IMR-90 (cell line): ENCODE measurements around the gene LRRC18. TPM values are rescaled to one million over a fixed set of nuclear protein-coding genes. Genes with fewer than 3 reads are reported as not detected.

ENCODE experiments used
- ATAC-seq: fragments of 200-7000 bp; cut with Tn5 transposase; 2 replicates; pipeline ENCODE4 v1.9.1; 2020; ENCODE audit warnings: low read depth, mild to moderate bottlenecking, moderate library complexity
- BruUV-seq: library from RNA; stranded (reverse); fragments of 400-500 nt; replicated peaks from 2 replicates; lab custom pipeline; 2021; lab: Mats Ljungman, UMichigan
- CTCF ChIA-PET: fragments of 300-600 bp; formaldehyde crosslinking; extraction: SDS; loops from one replicate; lab custom pipeline; 2021; ENCODE audit warnings: antibody characterized with exemption; lab: Yijun Ruan, JAX
- POLR2A ChIA-PET: fragments of 300-600 bp; sonication (Branson Sonifier 250); formaldehyde crosslinking; loops from one replicate; lab custom pipeline; 2022; ENCODE audit warnings: antibody characterized with exemption; ENCODE audit not compliant: unreplicated experiment; lab: Charles Lee
- DNase-seq: peaks from one replicate; pipeline ENCODE4 v3.0.0; 2013
- H2AFZ ChIP-seq: replicated peaks from 2 replicates; pipeline ENCODE3; 2013; ENCODE audit warnings: low read length, mild to moderate bottlenecking; ENCODE audit not compliant: poor library complexity
- H2AK5ac ChIP-seq: 2 replicates; pipeline ENCODE4 v1.6.1; 2013; ENCODE audit warnings: low read depth, low read length, inconsistent platforms
- H2AK9ac ChIP-seq: replicated peaks from 2 replicates; pipeline ENCODE3; 2013; ENCODE audit warnings: mild to moderate bottlenecking, low read depth, low read length, moderate library complexity; ENCODE audit not compliant: poor library complexity
- H2BK120ac ChIP-seq: 2 replicates; pipeline ENCODE4 v1.6.1; 2013; ENCODE audit warnings: low read depth, low read length, inconsistent platforms
- H2BK15ac ChIP-seq: 3 replicates; pipeline ENCODE4 v1.6.1; 2013; ENCODE audit warnings: low read depth, low read length, inconsistent platforms
- H2BK20ac ChIP-seq: 2 replicates; pipeline ENCODE4 v1.6.1; 2013; ENCODE audit warnings: low read depth, mild to moderate bottlenecking, inconsistent platforms, low read length, moderate library complexity
- H2BK5ac ChIP-seq: 2 replicates; pipeline ENCODE4 v1.6.1; 2013; ENCODE audit warnings: mild to moderate bottlenecking, low read depth, low read length, inconsistent platforms; ENCODE audit not compliant: poor library complexity, severe bottlenecking
- H3K14ac ChIP-seq: replicated peaks from 2 replicates; pipeline ENCODE4 v1.6.1; 2013; ENCODE audit warnings: low read depth, low read length, inconsistent platforms
- H3K18ac ChIP-seq: 2 replicates; pipeline ENCODE4 v1.6.1; 2013; ENCODE audit warnings: low read depth, low read length, control low read depth
- H3K23ac ChIP-seq: 2 replicates; pipeline ENCODE4 v1.6.1; 2013; ENCODE audit warnings: low read depth, low read length, inconsistent platforms
- H3K27ac ChIP-seq: 2 replicates; pipeline ENCODE4 v1.5.1; 2013; ENCODE audit warnings: mild to moderate bottlenecking, control low read depth, low read length; ENCODE audit not compliant: insufficient read depth
- H3K27me3 ChIP-seq: 2 replicates; pipeline ENCODE4 v1.6.1; 2013; ENCODE audit warnings: low read length; ENCODE audit not compliant: control insufficient read depth, insufficient read depth
- H3K36me3 ChIP-seq: 2 replicates; pipeline ENCODE4 v1.6.1; 2013; ENCODE audit warnings: low read length, mixed read lengths; ENCODE audit not compliant: control insufficient read depth, insufficient read depth
- H3K4ac ChIP-seq: 2 replicates; pipeline ENCODE4 v1.6.1; 2013; ENCODE audit warnings: low read depth, low read length, inconsistent platforms
- H3K4me1 ChIP-seq: 2 replicates; pipeline ENCODE4 v1.6.1; 2013; ENCODE audit warnings: low read length, mixed read lengths; ENCODE audit not compliant: control insufficient read depth, insufficient read depth
- H3K4me2 ChIP-seq: 2 replicates; pipeline ENCODE4 v1.6.1; 2013; ENCODE audit warnings: low read depth, mild to moderate bottlenecking, control low read depth, low read length, moderate library complexity
- H3K4me3 ChIP-seq: 2 replicates; pipeline ENCODE4 v1.5.1; 2013; ENCODE audit warnings: low read depth, mild to moderate bottlenecking, control low read depth, low read length, moderate library complexity; ENCODE audit not compliant: insufficient read depth
- H3K56ac ChIP-seq: 2 replicates; pipeline ENCODE4 v1.6.1; 2013; ENCODE audit warnings: low read length, inconsistent platforms; ENCODE audit not compliant: insufficient read depth; ENCODE audit errors: extremely low read depth
- H3K79me1 ChIP-seq, 2 experiments: 2 replicates each; pipeline ENCODE4 v1.6.1; 2013; ENCODE audit warnings: low read length in 2 of 2, inconsistent platforms in 1 of 2, low read depth in 1 of 2
- H3K9ac ChIP-seq: 2 replicates; pipeline ENCODE4 v1.6.1; 2013; ENCODE audit warnings: low read depth, low read length, control low read depth
- H3K9me1 ChIP-seq: 2 replicates; pipeline ENCODE4 v1.6.1; 2013; ENCODE audit warnings: low read length, inconsistent platforms; ENCODE audit not compliant: insufficient read depth
- H3K9me3 ChIP-seq: 2 replicates; pipeline ENCODE4 v1.6.1; 2013; ENCODE audit warnings: low read length; ENCODE audit not compliant: control insufficient read depth, insufficient read depth
- H4K20me1 ChIP-seq: 2 replicates; pipeline ENCODE4 v1.6.1; 2013; ENCODE audit warnings: low read length, inconsistent platforms; ENCODE audit not compliant: insufficient read depth
- H4K5ac ChIP-seq: 2 replicates; pipeline ENCODE4 v1.6.1; 2013; ENCODE audit warnings: mild to moderate bottlenecking, low read depth, low read length, control low read depth
- H4K8ac ChIP-seq, 2 experiments: 2 replicates each; pipeline ENCODE4 v1.6.1; 2013; ENCODE audit warnings: low read depth in 2 of 2, low read length in 2 of 2, control low read depth in 1 of 2, inconsistent platforms in 1 of 2
- H4K91ac ChIP-seq: 2 replicates; pipeline ENCODE4 v1.6.1; 2013; ENCODE audit warnings: low read depth, low read length, inconsistent platforms; ENCODE audit not compliant: insufficient read depth
- BHLHE40 ChIP-seq: fragments of 150-350 bp; IDR thresholded peaks from 2 replicates; pipeline ENCODE4 v1.6.1; 2016; ENCODE audit warnings: mild to moderate bottlenecking, low read depth, low read length
- CEBPB ChIP-seq: IDR thresholded peaks from 2 replicates; pipeline ENCODE4 v1.6.1; 2012; ENCODE audit warnings: low read depth, low read length, improper control_type of control experiment
- CHD1 ChIP-seq: IDR thresholded peaks from 2 replicates; pipeline ENCODE4 v1.6.1; 2012; ENCODE audit warnings: low read depth, low read length, improper control_type of control experiment
- FOS ChIP-seq: fragments of 150-350 bp; IDR thresholded peaks from 2 replicates; pipeline ENCODE4 v1.6.1; 2016; ENCODE audit warnings: low read depth, low read length
- MAFK ChIP-seq: IDR thresholded peaks from 2 replicates; pipeline ENCODE4 v1.6.1; 2012; ENCODE audit warnings: low read depth, low read length, improper control_type of control experiment
- MAZ ChIP-seq: IDR thresholded peaks from 2 replicates; pipeline ENCODE4 v1.6.1; 2012; ENCODE audit warnings: low read depth, mild to moderate bottlenecking, low read length, improper control_type of control experiment, moderate library complexity, borderline replicate concordance
- MXI1 ChIP-seq: IDR thresholded peaks from 2 replicates; pipeline ENCODE4 v1.6.1; 2012; ENCODE audit warnings: low read depth, mild to moderate bottlenecking, low read length, moderate library complexity, borderline replicate concordance
- NFE2L2 ChIP-seq: fragments of 150-350 bp; IDR thresholded peaks from 2 replicates; pipeline ENCODE4 v1.6.1; 2016; ENCODE audit warnings: low read depth, mild to moderate bottlenecking, low read length
- POLR2A ChIP-seq: IDR thresholded peaks from 2 replicates; pipeline ENCODE4 v1.6.1; 2012; ENCODE audit warnings: mild to moderate bottlenecking, low read depth, low read length
- RAD21 ChIP-seq: IDR thresholded peaks from 2 replicates; pipeline ENCODE4 v1.6.1; 2012; ENCODE audit warnings: low read length, improper control_type of control experiment
- RCOR1 ChIP-seq: IDR thresholded peaks from 2 replicates; pipeline ENCODE4 v1.6.1; 2012; ENCODE audit warnings: mild to moderate bottlenecking, low read length, improper control_type of control experiment; ENCODE audit not compliant: insufficient replicate concordance
- RFX5 ChIP-seq: IDR thresholded peaks from 2 replicates; pipeline ENCODE4 v1.8.0; 2012; ENCODE audit warnings: low read depth, mild to moderate bottlenecking, low read length, moderate library complexity
- SMC3 ChIP-seq: fragments of 150-350 bp; IDR thresholded peaks from 2 replicates; pipeline ENCODE4 v1.6.1; 2016; ENCODE audit warnings: low read depth, mild to moderate bottlenecking, antibody characterized with exemption, low read length, moderate library complexity
- WGBS, 2 experiments: methylation state at CpG; one replicate each; pipeline versions ENCODE4 v1.1.5 to v1.1.7; 2013; ENCODE audit warnings: missing lambda C conversion rate in 2 of 2; ENCODE audit not compliant: insufficient read length in 1 of 2; ENCODE audit errors: extremely low coverage in 2 of 2; 5-methylcytosine and 5-hydroxymethylcytosine counted together
- dilution Hi-C: fragments of 300-500 bp; cut with HindIII; formaldehyde crosslinking; loops from one replicate; pipeline ENCODE4 v1.14.3; 2018; ENCODE audit warnings: low sequenced_read_pairs; ENCODE audit not compliant: unreplicated experiment
- in situ Hi-C: fragments of 300-500 bp; cut with MboI; formaldehyde crosslinking; loops from 3 replicates; pipeline ENCODE4 v1.14.3; 2019; ENCODE audit warnings: low sequenced_read_pairs, inconsistent platforms, mixed read lengths
- intact Hi-C: fragments of 100-400 bp; cut with micrococcal nuclease; formaldehyde crosslinking; loops from 2 replicates; pipeline ENCODE4 v1.10.0; 2022
- polyA plus RNA-seq, 3 experiments: library from polyadenylated mRNA; depleted of rRNA; stranded (reverse); fragments of >200 nt; gene quantifications; 2 replicates each; pipeline ENCODE4 v1.2.3, GENCODE V29; 2012; ENCODE audit warnings: low replicate concordance in 1 of 3
- total RNA-seq: library from RNA; depleted of rRNA; stranded (reverse); fragments of >200 nt; gene quantifications from 2 replicates; pipeline ENCODE4 v1.2.3, GENCODE V29; 2012
- TF ChIP-seq, protein P1 (sequence below): fragments of 150-350 bp; IDR thresholded peaks from 2 replicates; pipeline ENCODE4 v1.6.1; 2017; ENCODE audit warnings: mild to moderate bottlenecking, antibody characterized with exemption, low read length, low read depth
- TF ChIP-seq, protein P2 (sequence below): fragments of 150-350 bp; IDR thresholded peaks from 2 replicates; pipeline ENCODE4 v1.6.1; 2016; ENCODE audit warnings: low read depth, mild to moderate bottlenecking, low read length, moderate library complexity, borderline replicate concordance
- TF ChIP-seq, protein P3 (sequence below): conservative IDR thresholded peaks from 2 replicates; pipeline ENCODE4 v1.5.1; 2012; ENCODE audit warnings: mild to moderate bottlenecking, low read depth, low read length, improper control_type of control experiment

The LRRC18 gene
- total and polyA plus RNA-seq, 2 of the 4 experiments (the other 2 are of a cell fraction) = not detected

DNA sequence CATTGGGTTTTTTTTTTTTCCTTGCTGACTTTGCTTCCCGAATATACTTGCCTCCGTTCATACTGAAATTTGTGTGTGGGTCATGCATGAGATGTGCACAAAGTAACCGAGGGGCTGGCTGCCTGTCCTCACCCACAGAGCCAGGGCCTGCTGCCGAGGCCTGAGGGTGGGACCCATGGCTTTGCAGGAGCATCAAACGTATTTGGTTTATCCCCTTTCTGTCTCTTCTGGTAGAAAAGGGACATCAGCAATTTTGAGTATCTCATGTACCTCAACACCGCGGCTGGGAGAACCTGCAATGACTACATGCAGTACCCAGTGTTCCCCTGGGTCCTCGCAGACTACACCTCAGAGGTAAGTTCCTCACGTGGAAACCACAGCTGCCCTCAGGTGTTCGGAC, 3.5 kb upstream of the LRRC18 start:
- no peak for DNase-seq
- ATAC-seq = no peak
- dilution Hi-C loops (no loop called here), in situ Hi-C loops (no loop called here), intact Hi-C loops (no loop called here)
- POLR2A ChIA-PET = no interaction called here
- H3K27me3 ChIP-seq = peaks cover 19% of the 10 kb centered on the region
- no peak overlapping the region for H2AK9ac ChIP-seq
- no peak overlapping the region for H4K5ac ChIP-seq
- H3K79me1 ChIP-seq = no peaks in the 10 kb centered on the region
- H2BK120ac ChIP-seq = no peak overlapping the region
- no peak overlapping the region for H3K4me3 ChIP-seq
- no peaks in the 10 kb centered on the region for H4K20me1 ChIP-seq
- CTCF ChIA-PET = no interaction called here
- H3K4me1 ChIP-seq = no peaks in the 10 kb centered on the region
- H3K14ac ChIP-seq = no peak overlapping the region
- H3K56ac ChIP-seq = no peak overlapping the region
- TF ChIP-seq MAZ (no peak), CHD1 (no peak), SMC3 (no peak), RAD21 (no peak), RFX5 (no peak), POLR2A (no peak), FOS (no peak), RCOR1 (no peak), BHLHE40 (no peak), MAFK (no peak), CEBPB (no peak), MXI1 (no peak), NFE2L2 (no peak)
- TF ChIP-seq, protein P1, sequence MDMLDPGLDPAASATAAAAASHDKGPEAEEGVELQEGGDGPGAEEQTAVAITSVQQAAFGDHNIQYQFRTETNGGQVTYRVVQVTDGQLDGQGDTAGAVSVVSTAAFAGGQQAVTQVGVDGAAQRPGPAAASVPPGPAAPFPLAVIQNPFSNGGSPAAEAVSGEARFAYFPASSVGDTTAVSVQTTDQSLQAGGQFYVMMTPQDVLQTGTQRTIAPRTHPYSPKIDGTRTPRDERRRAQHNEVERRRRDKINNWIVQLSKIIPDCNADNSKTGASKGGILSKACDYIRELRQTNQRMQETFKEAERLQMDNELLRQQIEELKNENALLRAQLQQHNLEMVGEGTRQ = no peak
- TF ChIP-seq, protein P2, sequence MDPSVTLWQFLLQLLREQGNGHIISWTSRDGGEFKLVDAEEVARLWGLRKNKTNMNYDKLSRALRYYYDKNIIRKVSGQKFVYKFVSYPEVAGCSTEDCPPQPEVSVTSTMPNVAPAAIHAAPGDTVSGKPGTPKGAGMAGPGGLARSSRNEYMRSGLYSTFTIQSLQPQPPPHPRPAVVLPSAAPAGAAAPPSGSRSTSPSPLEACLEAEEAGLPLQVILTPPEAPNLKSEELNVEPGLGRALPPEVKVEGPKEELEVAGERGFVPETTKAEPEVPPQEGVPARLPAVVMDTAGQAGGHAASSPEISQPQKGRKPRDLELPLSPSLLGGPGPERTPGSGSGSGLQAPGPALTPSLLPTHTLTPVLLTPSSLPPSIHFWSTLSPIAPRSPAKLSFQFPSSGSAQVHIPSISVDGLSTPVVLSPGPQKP = no peak
- TF ChIP-seq, protein P3, sequence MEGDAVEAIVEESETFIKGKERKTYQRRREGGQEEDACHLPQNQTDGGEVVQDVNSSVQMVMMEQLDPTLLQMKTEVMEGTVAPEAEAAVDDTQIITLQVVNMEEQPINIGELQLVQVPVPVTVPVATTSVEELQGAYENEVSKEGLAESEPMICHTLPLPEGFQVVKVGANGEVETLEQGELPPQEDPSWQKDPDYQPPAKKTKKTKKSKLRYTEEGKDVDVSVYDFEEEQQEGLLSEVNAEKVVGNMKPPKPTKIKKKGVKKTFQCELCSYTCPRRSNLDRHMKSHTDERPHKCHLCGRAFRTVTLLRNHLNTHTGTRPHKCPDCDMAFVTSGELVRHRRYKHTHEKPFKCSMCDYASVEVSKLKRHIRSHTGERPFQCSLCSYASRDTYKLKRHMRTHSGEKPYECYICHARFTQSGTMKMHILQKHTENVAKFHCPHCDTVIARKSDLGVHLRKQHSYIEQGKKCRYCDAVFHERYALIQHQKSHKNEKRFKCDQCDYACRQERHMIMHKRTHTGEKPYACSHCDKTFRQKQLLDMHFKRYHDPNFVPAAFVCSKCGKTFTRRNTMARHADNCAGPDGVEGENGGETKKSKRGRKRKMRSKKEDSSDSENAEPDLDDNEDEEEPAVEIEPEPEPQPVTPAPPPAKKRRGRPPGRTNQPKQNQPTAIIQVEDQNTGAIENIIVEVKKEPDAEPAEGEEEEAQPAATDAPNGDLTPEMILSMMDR = no peak
- H3K9me1 ChIP-seq = no peaks in the 10 kb centered on the region
- H3K27ac ChIP-seq = no peak overlapping the region
- H4K8ac ChIP-seq = no peak overlapping the region
- H3K9ac ChIP-seq = no peak overlapping the region
- H2AK5ac ChIP-seq = no peak overlapping the region
- H2BK15ac ChIP-seq = no peak overlapping the region
- no peak overlapping the region for H4K91ac ChIP-seq
- no peak overlapping the region for H2BK20ac ChIP-seq
- H3K4me2 ChIP-seq = no peak overlapping the region
- no peak overlapping the region for H3K4ac ChIP-seq
- BruUV-seq = no TSS peak
- no peak overlapping the region for H2BK5ac ChIP-seq
- H3K18ac ChIP-seq = no peak overlapping the region
- H3K9me3 ChIP-seq = no peaks in the 10 kb centered on the region
- H2AFZ ChIP-seq = no peak overlapping the region
- H3K23ac ChIP-seq = no peak overlapping the region
- WGBS, 2 experiments = 79% methylated on average over 4 of the region's 10 CpGs; no CpG with 5 or more reads in 1 of the 2 experiments
- H3K36me3 ChIP-seq = no peaks in the 10 kb centered on the region
